Measurements from ENCODE around the gene FIG4.

GRCh38 chr6:109793021-109793420 is 101.9 kb downstream of the FIG4 start:
- TF ChIP-seq CTCF (IDR thresholded peaks at IDR 0.05), result no peak
- TF ChIP-seq ELF1 (IDR thresholded peaks at IDR 0.05), result no peak
- TF ChIP-seq REST (IDR thresholded peaks at IDR 0.05; ENCODE audit: low read depth, low read length), result no peak
- no peak for TF ChIP-seq SMC3 (IDR thresholded peaks at IDR 0.05; ENCODE audit: low read depth, low read length)
- no peak for TF ChIP-seq TAF1 (IDR thresholded peaks at IDR 0.05; ENCODE audit: borderline replicate concordance, low read depth, low read length)
- TF ChIP-seq RAD21 (IDR thresholded peaks at IDR 0.05; ENCODE audit: low read length), result no peak
- TF ChIP-seq POLR2AphosphoS5 (IDR thresholded peaks at IDR 0.05; ENCODE audit: low read depth, low read length), result no peak
- TF ChIP-seq PBX3 (IDR thresholded peaks at IDR 0.05), result no peak
- TF ChIP-seq RXRA (IDR thresholded peaks at IDR 0.05; ENCODE audit: borderline replicate concordance, low read depth), result no peak
- no peak for TF ChIP-seq CHD2 (IDR thresholded peaks at IDR 0.05; ENCODE audit: low read length, partially characterized antibody)
- TF ChIP-seq GABPA (IDR thresholded peaks at IDR 0.05; ENCODE audit: low read depth), result no peak
- TF ChIP-seq EP300 (IDR thresholded peaks at IDR 0.05; ENCODE audit: borderline replicate concordance in 1 of 2, low read depth in 1 of 2, low read length in 1 of 2), result no peak
- TF ChIP-seq FOXM1 (IDR thresholded peaks at IDR 0.05; ENCODE audit: low read depth), result no peak
- TF ChIP-seq MXI1 (IDR thresholded peaks at IDR 0.05; ENCODE audit: low read depth, low read length), result no peak
